HepG2 (cell line): ENCODE measurements around the gene TP53I3. TPM values are rescaled to one million over a fixed set of nuclear protein-coding genes. Genes with fewer than 3 reads are reported as not detected.

Source experiments
- DNMT1 ChIP-seq: sonication (generic); formaldehyde crosslinking; IDR thresholded peaks from 2 replicates; pipeline ENCODE4 v1.5.1; 2020; ENCODE audit warnings: mild to moderate bottlenecking, missing genetic modification reagents
- DR1 ChIP-seq: sonication (generic); formaldehyde crosslinking; IDR thresholded peaks from 2 replicates; pipeline ENCODE4 v1.8.0; 2021; ENCODE audit warnings: mild to moderate bottlenecking, missing genetic modification reagents, inconsistent platforms
- ESRRA ChIP-seq: sonication (generic); formaldehyde crosslinking; IDR thresholded peaks from 2 replicates; pipeline ENCODE4 v1.5.1; 2020; ENCODE audit warnings: mild to moderate bottlenecking, low read depth, missing genetic modification reagents
- KDM1A ChIP-seq: IDR thresholded peaks from 2 replicates; pipeline ENCODE4 v1.6.1; 2016; ENCODE audit warnings: missing compliant biosample characterization
- PHF8 ChIP-seq: sonication (generic); formaldehyde crosslinking; IDR thresholded peaks from 2 replicates; pipeline ENCODE4 v1.5.0; 2020; ENCODE audit warnings: missing genetic modification reagents
- PTBP1 ChIP-seq: fragments of 200-400 bp; formaldehyde crosslinking; IDR thresholded peaks from 2 replicates; pipeline ENCODE4 v1.6.1; 2018; ENCODE audit warnings: low read length, low read depth; ENCODE audit not compliant: poor library complexity, severe bottlenecking
- REXO4 ChIP-seq: sonication (generic); formaldehyde crosslinking; IDR thresholded peaks from 2 replicates; pipeline ENCODE4 v1.8.0; 2022; ENCODE audit warnings: missing genetic modification reagents, mild to moderate bottlenecking, borderline replicate concordance
- RNF219 ChIP-seq: sonication (generic); formaldehyde crosslinking; IDR thresholded peaks from 2 replicates; pipeline ENCODE4 v1.5.0; 2020; ENCODE audit warnings: mild to moderate bottlenecking, missing genetic modification reagents
- SRSF9 ChIP-seq: fragments of 200-400 bp; formaldehyde crosslinking; IDR thresholded peaks from 2 replicates; pipeline ENCODE4 v1.6.1; 2018; ENCODE audit warnings: borderline replicate concordance, mild to moderate bottlenecking, low read depth, low read length; ENCODE audit not compliant: insufficient read depth, poor library complexity, severe bottlenecking
- TBX3 ChIP-seq: fragments of 450-650 bp; IDR thresholded peaks from 2 replicates; pipeline ENCODE4 v1.6.1; 2017; ENCODE audit warnings: antibody characterized with exemption, mild to moderate bottlenecking, inconsistent platforms, borderline replicate concordance
- ZBTB7A ChIP-seq: sonication (generic); formaldehyde crosslinking; IDR thresholded peaks from 2 replicates; pipeline ENCODE4 v1.8.0; 2022; ENCODE audit warnings: mild to moderate bottlenecking, missing genetic modification reagents
- ZMYM2 ChIP-seq: sonication (generic); formaldehyde crosslinking; IDR thresholded peaks from 2 replicates; pipeline ENCODE4 v1.8.0; 2022; ENCODE audit warnings: mild to moderate bottlenecking, missing genetic modification reagents
- ZMYM3 ChIP-seq: sonication (generic); formaldehyde crosslinking; IDR thresholded peaks from 2 replicates; pipeline ENCODE4 v1.5.1; 2020; ENCODE audit warnings: mild to moderate bottlenecking, missing genetic modification reagents
- ZNF30 ChIP-seq: sonication (generic); formaldehyde crosslinking; IDR thresholded peaks from 2 replicates; pipeline ENCODE4 v1.5.0; 2020; ENCODE audit warnings: mild to moderate bottlenecking, missing genetic modification reagents
- ZNF501 ChIP-seq: sonication (generic); formaldehyde crosslinking; IDR thresholded peaks from 2 replicates; pipeline ENCODE4 v1.5.1; 2020; ENCODE audit warnings: mild to moderate bottlenecking, moderate library complexity, missing genetic modification reagents
- ZNF564 ChIP-seq: sonication (generic); formaldehyde crosslinking; IDR thresholded peaks from 2 replicates; pipeline ENCODE4 v1.8.1; 2023; ENCODE audit warnings: mild to moderate bottlenecking, missing genetic modification reagents
- ZNF780A ChIP-seq: sonication (generic); formaldehyde crosslinking; IDR thresholded peaks from 2 replicates; pipeline ENCODE4 v1.8.0; 2022; ENCODE audit warnings: mild to moderate bottlenecking, missing genetic modification reagents, moderate library complexity
- ZNF878 ChIP-seq: sonication (generic); formaldehyde crosslinking; IDR thresholded peaks from 2 replicates; pipeline ENCODE4 v1.8.1; 2023; ENCODE audit warnings: mild to moderate bottlenecking, missing genetic modification reagents, moderate library complexity
- polyA plus RNA-seq, 8 experiments: library from polyadenylated mRNA; depleted of rRNA in 3 of 8; stranded (reverse) in 7 of 8; unstranded in 1 of 8; fragments of >200 nt; fragmentation: Illumina TruSeq in 4 of 8; extraction: Trizol in 4 of 8; gene quantifications; 2 replicates each; pipeline versions ENCODE4 v1.2.1 to v1.2.3, GENCODE V29; 2011 to 2016; ENCODE audit warnings: low read depth in 4 of 8, missing spikeins in 1 of 8, mixed read lengths in 1 of 8; ENCODE audit not compliant: insufficient read depth in 1 of 8
- total RNA-seq, 5 experiments: library from RNA; depleted of rRNA; stranded (reverse); fragments of >200 nt; fragmentation: Illumina TruSeq; extraction: Trizol; gene quantifications; 2 replicates each; pipeline ENCODE4 v1.2.3, GENCODE V29; 2016; ENCODE audit warnings: low read depth in 1 of 5
- TF ChIP-seq, protein P1 (sequence below): sonication (generic); formaldehyde crosslinking; IDR thresholded peaks from 2 replicates; pipeline ENCODE4 v1.4.0; 2020; ENCODE audit warnings: missing genetic modification reagents, borderline replicate concordance
- TF ChIP-seq, protein P2 (sequence below): sonication (generic); formaldehyde crosslinking; IDR thresholded peaks from 2 replicates; pipeline ENCODE4 v1.4.0; 2020; ENCODE audit warnings: missing genetic modification reagents, mild to moderate bottlenecking, borderline replicate concordance

Gene TP53I3
- total and polyA plus RNA-seq, 2 of the 13 experiments (the other 11 are each of a cell fraction or from before 2014, with no cell fraction given): 25.0 to 44.1 TPM

- TF ChIP-seq, protein P1, sequence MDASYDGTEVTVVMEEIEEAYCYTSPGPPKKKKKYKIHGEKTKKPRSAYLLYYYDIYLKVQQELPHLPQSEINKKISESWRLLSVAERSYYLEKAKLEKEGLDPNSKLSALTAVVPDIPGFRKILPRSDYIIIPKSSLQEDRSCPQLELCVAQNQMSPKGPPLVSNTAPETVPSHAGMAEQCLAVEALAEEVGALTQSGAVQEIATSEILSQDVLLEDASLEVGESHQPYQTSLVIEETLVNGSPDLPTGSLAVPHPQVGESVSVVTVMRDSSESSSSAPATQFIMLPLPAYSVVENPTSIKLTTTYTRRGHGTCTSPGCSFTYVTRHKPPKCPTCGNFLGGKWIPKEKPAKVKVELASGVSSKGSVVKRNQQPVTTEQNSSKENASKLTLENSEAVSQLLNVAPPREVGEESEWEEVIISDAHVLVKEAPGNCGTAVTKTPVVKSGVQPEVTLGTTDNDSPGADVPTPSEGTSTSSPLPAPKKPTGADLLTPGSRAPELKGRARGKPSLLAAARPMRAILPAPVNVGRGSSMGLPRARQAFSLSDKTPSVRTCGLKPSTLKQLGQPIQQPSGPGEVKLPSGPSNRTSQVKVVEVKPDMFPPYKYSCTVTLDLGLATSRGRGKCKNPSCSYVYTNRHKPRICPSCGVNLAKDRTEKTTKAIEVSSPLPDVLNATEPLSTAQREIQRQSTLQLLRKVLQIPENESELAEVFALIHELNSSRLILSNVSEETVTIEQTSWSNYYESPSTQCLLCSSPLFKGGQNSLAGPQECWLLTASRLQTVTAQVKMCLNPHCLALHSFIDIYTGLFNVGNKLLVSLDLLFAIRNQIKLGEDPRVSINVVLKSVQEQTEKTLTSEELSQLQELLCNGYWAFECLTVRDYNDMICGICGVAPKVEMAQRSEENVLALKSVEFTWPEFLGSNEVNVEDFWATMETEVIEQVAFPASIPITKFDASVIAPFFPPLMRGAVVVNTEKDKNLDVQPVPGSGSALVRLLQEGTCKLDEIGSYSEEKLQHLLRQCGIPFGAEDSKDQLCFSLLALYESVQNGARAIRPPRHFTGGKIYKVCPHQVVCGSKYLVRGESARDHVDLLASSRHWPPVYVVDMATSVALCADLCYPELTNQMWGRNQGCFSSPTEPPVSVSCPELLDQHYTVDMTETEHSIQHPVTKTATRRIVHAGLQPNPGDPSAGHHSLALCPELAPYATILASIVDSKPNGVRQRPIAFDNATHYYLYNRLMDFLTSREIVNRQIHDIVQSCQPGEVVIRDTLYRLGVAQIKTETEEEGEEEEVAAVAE: 0 out of 2 replicates have a peak, but pooled peaks have one; percentile 40
- TF ChIP-seq ESRRA (CRISPR knock-in tag) (no peak; the same call in 1 of the 2 replicates), REXO4 (CRISPR knock-in tag) (no peak), PHF8 (CRISPR knock-in tag) (peak; percentile 84), KDM1A (no peak; the same call in 1 of the 2 replicates), ZNF878 (no peak; the same call in 1 of the 2 replicates), SRSF9 (no peak), TBX3 (no peak), ZMYM3 (CRISPR knock-in tag) (no peak; the same call in none of the 2 replicates), ZBTB7A (CRISPR knock-in tag) (peak; percentile 62; the same call in 1 of the 2 replicates), ZNF780A (CRISPR knock-in tag) (no peak), RNF219 (no peak), DR1 (no peak), ZNF501 (CRISPR knock-in tag) (peak; percentile 93), ZNF30 (CRISPR knock-in tag) (no peak), DNMT1 (CRISPR knock-in tag) (peak; percentile 91; the same call in 1 of the 2 replicates), ZMYM2 (CRISPR knock-in tag) (no peak), ZNF564 (CRISPR knock-in tag) (peak; percentile 8; the same call in 1 of the 2 replicates), PTBP1 (peak; percentile 76)
- TF ChIP-seq, protein P2, sequence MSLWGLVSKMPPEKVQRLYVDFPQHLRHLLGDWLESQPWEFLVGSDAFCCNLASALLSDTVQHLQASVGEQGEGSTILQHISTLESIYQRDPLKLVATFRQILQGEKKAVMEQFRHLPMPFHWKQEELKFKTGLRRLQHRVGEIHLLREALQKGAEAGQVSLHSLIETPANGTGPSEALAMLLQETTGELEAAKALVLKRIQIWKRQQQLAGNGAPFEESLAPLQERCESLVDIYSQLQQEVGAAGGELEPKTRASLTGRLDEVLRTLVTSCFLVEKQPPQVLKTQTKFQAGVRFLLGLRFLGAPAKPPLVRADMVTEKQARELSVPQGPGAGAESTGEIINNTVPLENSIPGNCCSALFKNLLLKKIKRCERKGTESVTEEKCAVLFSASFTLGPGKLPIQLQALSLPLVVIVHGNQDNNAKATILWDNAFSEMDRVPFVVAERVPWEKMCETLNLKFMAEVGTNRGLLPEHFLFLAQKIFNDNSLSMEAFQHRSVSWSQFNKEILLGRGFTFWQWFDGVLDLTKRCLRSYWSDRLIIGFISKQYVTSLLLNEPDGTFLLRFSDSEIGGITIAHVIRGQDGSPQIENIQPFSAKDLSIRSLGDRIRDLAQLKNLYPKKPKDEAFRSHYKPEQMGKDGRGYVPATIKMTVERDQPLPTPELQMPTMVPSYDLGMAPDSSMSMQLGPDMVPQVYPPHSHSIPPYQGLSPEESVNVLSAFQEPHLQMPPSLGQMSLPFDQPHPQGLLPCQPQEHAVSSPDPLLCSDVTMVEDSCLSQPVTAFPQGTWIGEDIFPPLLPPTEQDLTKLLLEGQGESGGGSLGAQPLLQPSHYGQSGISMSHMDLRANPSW (CRISPR knock-in tag): peak; percentile 68; the same call in 1 of the 2 replicates
Measured at GRCh38 chr2:24084386-24085199, at the start of gene TP53I3 (continued).
